GM21526 (cell line): ENCODE results near the gene GRIA3.
"Not testable (repeated sequence)": the region's sequence is repeated elsewhere in the genome, so short reads cannot be mapped to it uniquely, and the experiment has no call there.

Source experiments
- ATAC-seq: cut with Tn5 transposase; IDR thresholded peaks from one replicate; pipeline ENCODE4 v1.9.1; 2021; ENCODE audit warnings: moderate library complexity; ENCODE audit not compliant: unreplicated experiment, low FRiP score

The GRIA3 gene

GRCh38 chrX:123337886-123338639 lies 154.0 kb downstream of the GRIA3 start:
- no peak for ATAC-seq

GRCh38 chrX:123339221-123339905 lies 155.3 kb downstream of the GRIA3 start:
- no peak for ATAC-seq

GRCh38 chrX:123340696-123341095 lies 156.6 kb downstream of the GRIA3 start:
- ATAC-seq = no peak

- no peak for ATAC-seq
Observed at GRCh38 chrX:123348468-123348867, 164.4 kb downstream of the GRIA3 start.

- ATAC-seq = no peak
Observed at GRCh38 chrX:123350226-123350625, 166.1 kb downstream of the GRIA3 start.

- peak; percentile 92 for ATAC-seq
Observed at GRCh38 chrX:123357941-123358340, 173.9 kb downstream of the GRIA3 start.

GRCh38 chrX:123358457-123358856 lies 174.4 kb downstream of the GRIA3 start:
- no peak for ATAC-seq

GRCh38 chrX:123361371-123361770 lies 177.3 kb downstream of the GRIA3 start:
- no peak for ATAC-seq

- not testable (repeated sequence) for ATAC-seq
Observed at GRCh38 chrX:123386196-123386595, 202.1 kb downstream of the GRIA3 start.

- ATAC-seq = no peak
Observed at GRCh38 chrX:123392921-123393320, 208.8 kb downstream of the GRIA3 start.

GRCh38 chrX:123399709-123400108 lies 215.6 kb downstream of the GRIA3 start:
- no peak for ATAC-seq

- no peak for ATAC-seq
Observed at GRCh38 chrX:123405231-123405630, 221.2 kb downstream of the GRIA3 start.

- ATAC-seq = peak; percentile 42
Observed at GRCh38 chrX:123408821-123409737, 225.0 kb downstream of the GRIA3 start.

GRCh38 chrX:123422875-123423274 lies 238.8 kb downstream of the GRIA3 start:
- no peak for ATAC-seq

GRCh38 chrX:123424546-123424945 lies 240.5 kb downstream of the GRIA3 start:
- peak; percentile 79 for ATAC-seq

- ATAC-seq = no peak
Observed at GRCh38 chrX:123425471-123425870, 241.4 kb downstream of the GRIA3 start.

- no peak for ATAC-seq
Observed at GRCh38 chrX:123425904-123426303, 241.8 kb downstream of the GRIA3 start.

GRCh38 chrX:123432361-123433150 lies 248.5 kb downstream of the GRIA3 start:
- ATAC-seq = no peak

GRCh38 chrX:123436512-123437136 lies 252.5 kb downstream of the GRIA3 start:
- no peak for ATAC-seq

GRCh38 chrX:123439926-123440325 lies 255.8 kb downstream of the GRIA3 start:
- ATAC-seq = not testable (repeated sequence)
